Coronary artery (tissue), 2 donors: ENCODE measurements around the gene GOLGA6L10.
"Not testable (repeated sequence)": the region's sequence is repeated elsewhere in the genome, so short reads cannot be mapped to it uniquely, and the experiment has no call there.

Experiments
- DNase-seq: peaks from one replicate; pipeline ENCODE4 v3.0.0-alpha.2; 2017; ENCODE audit warnings: low spot score
- H3K27ac ChIP-seq, 2 donors: fragments of 200-600 bp; sonication (generic); one replicate each; pipeline ENCODE4 v1.5.1; 2016 to 2019
- H3K4me3 ChIP-seq: fragments of 200-600 bp; sonication (generic); 2 replicates; pipeline ENCODE4 v1.5.1; 2016; ENCODE audit warnings: mild to moderate bottlenecking, moderate library complexity
- TF ChIP-seq, protein P1 (sequence below): fragments of 200-600 bp; sonication (generic); IDR thresholded peaks from one replicate; pipeline ENCODE4 v1.5.1; 2019; ENCODE audit warnings: antibody characterized with exemption

The GOLGA6L10 gene, protein sequence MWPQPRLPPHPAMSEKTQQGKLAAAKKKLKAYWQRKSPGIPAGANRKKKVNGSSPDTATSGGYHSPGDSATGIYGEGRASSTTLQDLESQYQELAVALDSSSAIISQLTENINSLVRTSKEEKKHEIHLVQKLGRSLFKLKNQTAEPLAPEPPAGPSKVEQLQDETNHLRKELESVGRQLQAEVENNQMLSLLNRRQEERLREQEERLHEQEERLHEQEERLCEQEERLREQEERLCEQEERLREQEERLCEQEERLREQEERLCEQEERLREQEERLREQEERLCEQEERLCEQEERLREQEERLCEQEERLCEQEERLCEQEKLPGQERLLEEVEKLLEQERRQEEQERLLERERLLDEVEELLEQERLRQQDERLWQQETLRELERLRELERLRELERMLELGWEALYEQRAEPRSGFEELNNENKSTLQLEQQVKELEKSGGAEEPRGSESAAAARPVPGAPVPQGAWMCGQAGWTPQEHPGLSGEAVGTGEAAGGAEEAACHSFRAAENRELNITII

DNA sequence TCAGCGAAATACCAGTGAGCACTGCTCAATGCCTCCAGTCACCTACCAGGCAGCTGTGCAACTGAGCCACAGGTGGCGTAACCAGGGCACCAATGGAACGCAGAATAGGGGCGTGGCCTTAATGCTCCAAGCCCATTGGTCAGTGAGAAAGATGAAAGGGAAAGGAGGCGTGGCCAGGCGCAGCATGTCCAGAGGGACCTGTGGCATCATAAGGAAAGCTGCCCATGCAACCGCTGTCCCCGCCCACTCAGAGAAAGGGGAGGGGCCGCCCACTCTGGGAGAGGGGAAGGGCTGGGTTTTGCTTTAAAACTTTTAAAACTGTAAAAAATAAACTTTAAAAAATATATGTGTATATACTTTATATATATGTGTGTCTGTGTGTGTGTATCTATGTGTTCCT is at the start of gene GOLGA6L10:
TSS of gene GOLGA6L10 (minus strand) at position 101 of the 400 bp plus-strand sequence. CDS start at position 1, 100 bp downstream.
- DNase-seq, H3K4me3 ChIP-seq, H3K27ac ChIP-seq: not testable (repeated sequence)

DNA sequence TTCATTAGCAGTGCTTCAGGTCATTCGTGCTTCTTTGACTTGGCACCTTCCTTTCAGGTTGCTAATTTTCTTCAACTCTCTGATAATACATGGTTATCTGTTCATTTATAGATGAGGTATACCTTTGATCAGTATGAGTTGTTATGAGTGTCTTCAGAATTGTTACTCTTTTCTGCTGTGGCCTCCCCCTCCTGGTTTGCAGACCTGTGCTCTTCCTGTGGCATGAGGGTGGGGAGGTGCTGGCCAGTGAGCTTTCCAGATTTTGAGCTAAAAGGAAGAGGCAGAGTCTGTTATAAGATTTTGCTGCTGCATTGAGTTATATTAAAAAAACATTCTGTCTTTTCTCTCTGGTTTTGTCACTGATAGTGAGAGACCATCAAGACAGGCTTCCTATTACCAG is 49.5 kb upstream of the GOLGA6L10 start:
- no peak overlapping the region for H3K27ac ChIP-seq
- TF ChIP-seq, protein P1, sequence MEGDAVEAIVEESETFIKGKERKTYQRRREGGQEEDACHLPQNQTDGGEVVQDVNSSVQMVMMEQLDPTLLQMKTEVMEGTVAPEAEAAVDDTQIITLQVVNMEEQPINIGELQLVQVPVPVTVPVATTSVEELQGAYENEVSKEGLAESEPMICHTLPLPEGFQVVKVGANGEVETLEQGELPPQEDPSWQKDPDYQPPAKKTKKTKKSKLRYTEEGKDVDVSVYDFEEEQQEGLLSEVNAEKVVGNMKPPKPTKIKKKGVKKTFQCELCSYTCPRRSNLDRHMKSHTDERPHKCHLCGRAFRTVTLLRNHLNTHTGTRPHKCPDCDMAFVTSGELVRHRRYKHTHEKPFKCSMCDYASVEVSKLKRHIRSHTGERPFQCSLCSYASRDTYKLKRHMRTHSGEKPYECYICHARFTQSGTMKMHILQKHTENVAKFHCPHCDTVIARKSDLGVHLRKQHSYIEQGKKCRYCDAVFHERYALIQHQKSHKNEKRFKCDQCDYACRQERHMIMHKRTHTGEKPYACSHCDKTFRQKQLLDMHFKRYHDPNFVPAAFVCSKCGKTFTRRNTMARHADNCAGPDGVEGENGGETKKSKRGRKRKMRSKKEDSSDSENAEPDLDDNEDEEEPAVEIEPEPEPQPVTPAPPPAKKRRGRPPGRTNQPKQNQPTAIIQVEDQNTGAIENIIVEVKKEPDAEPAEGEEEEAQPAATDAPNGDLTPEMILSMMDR, result no peak
- DNase-seq, result no peak
- no peak overlapping the region for H3K4me3 ChIP-seq

DNA sequence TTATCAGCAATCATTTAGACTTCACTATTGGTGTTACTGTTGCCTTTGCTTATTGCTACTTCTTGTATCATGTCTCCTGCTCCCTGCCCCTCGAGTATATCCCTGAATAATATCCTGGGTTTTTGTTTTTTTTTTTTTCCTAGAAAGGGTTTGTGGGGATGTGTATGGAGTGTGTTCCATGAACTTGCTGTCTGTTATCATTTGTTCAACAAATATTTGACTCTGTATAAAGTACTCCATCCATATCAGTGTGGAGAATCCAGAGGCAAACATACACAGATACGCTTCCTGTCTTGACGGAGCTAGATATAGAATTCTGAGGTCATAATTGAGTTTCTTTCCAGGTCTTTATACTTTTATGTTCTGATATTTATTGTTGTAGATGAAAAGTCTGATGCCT is 48.5 kb upstream of the GOLGA6L10 start:
- DNase-seq, result no peak
- TF ChIP-seq, protein P1, result no peak
- Histone ChIP-seq H3K27ac (no peak overlapping the region), H3K4me3 (no peak overlapping the region)

DNA sequence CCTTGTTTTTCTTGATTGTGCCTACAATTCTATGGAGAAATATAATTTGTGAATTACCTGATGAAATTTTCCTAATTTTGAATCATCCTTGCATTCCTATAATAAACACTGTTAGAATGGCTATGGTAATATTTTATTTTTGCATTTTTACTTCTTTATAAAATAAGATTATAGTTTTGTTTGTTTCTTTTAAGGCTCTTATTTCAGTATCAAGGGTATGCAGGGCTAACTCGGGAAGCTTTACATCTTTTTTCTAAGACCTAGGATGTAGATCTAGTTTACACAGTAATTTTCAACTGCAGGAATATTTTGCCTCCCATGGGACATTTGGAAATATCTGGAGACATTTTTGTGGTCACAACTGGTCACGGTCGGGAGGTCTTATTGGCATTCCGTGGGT is 46.5 kb upstream of the GOLGA6L10 start:
- H3K27ac ChIP-seq, DNase-seq, H3K4me3 ChIP-seq: not testable (repeated sequence)

DNA sequence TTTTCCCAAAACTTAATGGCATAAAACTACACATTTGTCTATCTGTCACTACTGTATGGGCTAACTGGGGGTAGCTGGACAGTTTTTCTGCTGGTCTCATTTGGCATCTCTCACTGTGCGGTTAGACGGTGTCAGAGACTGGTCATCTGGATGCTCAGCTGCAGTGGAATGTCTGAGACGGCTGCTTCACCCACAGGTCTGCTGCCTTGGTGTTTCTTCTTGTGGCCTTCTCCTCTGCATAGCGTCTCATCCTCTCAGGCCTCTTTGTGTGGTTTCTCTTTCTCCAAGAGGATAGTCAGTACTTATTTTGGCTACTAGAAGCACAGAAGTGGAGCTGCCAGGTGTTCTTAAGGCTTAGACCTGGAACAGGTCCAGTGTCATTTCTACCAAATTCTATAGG is 44.4 kb upstream of the GOLGA6L10 start:
- Histone ChIP-seq H3K27ac (no peak overlapping the region), H3K4me3 (no peak overlapping the region)
- DNase-seq, result no peak
- TF ChIP-seq, protein P1, result no peak

DNA sequence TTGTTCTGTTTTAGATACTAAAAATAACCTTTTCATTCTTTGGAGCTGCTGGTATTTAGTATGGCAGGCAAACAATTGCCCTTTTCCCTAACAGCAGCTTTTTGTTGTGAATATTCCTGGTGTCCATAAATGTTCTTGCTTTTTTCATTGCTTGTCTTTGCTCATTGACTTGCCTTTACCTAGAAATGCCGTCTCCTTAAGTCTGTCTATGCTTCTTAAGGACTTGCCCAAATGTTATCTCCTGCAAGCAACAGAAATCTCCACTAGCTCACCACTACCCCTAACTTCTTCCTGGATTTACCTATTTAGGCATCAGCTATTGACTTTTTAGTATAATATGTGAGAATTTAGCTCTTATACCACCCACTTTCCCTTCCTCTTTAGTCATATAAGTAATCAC is 42.8 kb upstream of the GOLGA6L10 start:
- DNase-seq, H3K27ac ChIP-seq, H3K4me3 ChIP-seq: not testable (repeated sequence)

DNA sequence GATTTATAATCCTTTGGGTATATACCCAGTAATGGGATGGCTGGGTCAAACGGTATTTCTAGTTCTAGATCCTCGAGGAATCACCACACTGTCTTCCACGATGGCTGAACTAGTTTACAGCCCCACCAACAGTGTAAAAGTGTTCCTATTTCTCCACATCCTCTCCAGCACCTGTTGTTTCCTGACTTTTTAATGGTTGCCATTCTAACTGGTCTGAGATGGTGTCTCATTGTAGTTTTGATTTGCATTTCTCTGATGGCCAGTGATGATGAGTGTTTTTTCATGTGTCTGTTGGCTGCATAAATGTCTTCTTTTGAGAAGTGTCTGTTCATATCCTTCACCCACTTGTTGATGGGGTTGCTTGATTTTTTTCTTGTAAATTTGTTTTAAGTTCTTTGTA is 40.9 kb upstream of the GOLGA6L10 start:
- not testable (repeated sequence) for H3K4me3 ChIP-seq, DNase-seq, H3K27ac ChIP-seq

DNA sequence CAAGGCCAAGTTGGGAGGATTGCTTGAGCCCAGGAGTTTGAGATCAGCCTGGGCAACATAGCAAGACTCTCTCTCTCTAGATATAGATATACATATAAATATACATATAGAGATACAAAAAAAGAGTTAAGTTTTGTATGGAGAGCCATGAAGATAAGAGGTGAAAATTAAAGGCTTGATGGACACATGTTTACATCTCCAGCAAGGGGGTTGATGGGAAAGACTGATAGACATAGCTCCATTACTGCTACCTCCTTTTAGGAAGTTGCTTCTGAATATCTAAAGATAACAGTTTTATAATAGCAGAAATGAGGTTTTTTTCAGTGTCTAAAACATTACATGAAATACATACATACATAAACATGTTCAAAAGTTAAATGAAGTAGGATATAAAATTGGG is 37.9 kb upstream of the GOLGA6L10 start:
- DNase-seq, H3K4me3 ChIP-seq, H3K27ac ChIP-seq: not testable (repeated sequence)

DNA sequence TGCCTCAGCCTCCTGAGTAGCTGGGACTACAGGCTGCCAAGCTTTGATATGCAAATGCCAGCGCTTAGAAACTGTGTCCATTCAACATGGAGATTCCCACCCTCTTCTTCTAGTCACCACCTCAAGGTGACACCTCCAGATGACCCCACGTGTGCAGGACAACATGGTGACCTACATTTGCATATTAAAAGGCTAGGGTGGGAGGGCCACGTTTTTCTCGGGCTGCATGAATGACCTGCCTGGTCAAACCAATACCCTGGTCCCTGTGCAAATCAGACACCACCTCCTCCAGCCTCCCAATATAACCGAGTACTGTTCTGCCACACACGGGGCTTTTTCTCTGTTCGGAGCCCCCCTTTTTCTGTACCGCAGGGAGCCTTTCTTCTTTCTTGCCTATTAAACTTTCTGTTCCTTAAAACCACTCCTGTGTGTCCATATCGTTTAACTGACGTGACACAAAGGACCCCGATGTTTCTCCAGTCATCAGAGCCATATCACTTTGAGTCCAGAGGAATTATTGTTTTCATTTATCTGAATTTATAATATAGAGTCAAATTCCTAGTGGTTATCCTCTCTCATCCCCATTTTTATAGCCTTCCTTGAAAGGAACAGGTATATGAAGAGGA is 32.2 kb upstream of the GOLGA6L10 start:
- H3K4me3 ChIP-seq, DNase-seq, H3K27ac ChIP-seq: not testable (repeated sequence)

DNA sequence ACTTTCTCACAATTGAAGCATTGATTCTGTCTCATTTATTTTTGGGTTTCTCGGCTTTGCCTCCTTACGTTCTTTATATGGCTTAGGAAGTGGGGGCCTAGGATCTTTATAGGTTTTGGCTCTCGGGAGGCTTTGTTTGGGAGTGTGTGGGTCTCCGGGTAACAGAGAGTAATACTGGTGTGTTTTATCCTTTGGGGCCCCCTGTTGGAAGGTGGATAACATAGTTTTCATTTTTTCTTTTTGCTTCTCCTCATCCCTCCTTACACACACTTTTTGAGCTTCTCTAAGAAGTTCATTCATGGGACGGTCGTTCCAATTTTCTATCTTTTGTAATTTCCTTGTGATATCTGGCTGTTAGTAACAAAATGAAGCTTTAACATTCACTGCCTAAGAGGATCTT is 30.3 kb upstream of the GOLGA6L10 start:
- not testable (repeated sequence) for H3K4me3 ChIP-seq, H3K27ac ChIP-seq

DNA sequence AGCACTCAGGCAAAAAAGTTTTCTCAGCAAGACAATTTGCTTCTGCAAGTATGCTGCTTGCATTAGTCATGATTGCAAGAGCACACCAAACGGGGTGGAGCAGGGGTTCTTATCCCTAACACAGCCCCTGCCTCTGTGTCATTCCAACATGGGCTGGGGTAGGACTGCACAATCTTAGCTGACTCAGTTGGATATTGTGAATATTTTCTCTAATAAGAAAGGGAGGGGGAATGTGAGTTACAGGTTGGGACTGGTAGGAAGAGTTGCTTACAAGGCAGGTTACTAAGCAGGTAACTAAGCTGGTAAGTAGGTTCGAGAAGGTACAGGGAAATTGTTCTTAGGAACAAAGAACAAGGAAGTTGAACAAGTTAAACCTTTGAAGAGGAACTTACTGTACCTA is 24.4 kb upstream of the GOLGA6L10 start:
- H3K27ac ChIP-seq, DNase-seq, H3K4me3 ChIP-seq: not testable (repeated sequence)

More for the DNA sequence above, 30.3 kb upstream of the GOLGA6L10 start:
- not testable (repeated sequence) for DNase-seq
